Activated CD4-positive, alpha-beta T cell treated with anti-CD3 and anti-CD28 coated beads, Interleukin-2, amount 50 U/mL, for 4 hours (primary cell): Measurements from ENCODE around the gene SCLY.
"Not testable (repeated sequence)": the region's sequence is repeated elsewhere in the genome, so short reads cannot be mapped to it uniquely, and the experiment has no call there.

Experiments
- DNase-seq, 2 experiments: peaks; one replicate each; pipeline ENCODE4 v3.0.0-alpha.2; 2020

The SCLY gene

GRCh38 chr2:238114851-238115660 lies 54.3 kb downstream of the SCLY start:
- DNase-seq = no peak

DNA sequence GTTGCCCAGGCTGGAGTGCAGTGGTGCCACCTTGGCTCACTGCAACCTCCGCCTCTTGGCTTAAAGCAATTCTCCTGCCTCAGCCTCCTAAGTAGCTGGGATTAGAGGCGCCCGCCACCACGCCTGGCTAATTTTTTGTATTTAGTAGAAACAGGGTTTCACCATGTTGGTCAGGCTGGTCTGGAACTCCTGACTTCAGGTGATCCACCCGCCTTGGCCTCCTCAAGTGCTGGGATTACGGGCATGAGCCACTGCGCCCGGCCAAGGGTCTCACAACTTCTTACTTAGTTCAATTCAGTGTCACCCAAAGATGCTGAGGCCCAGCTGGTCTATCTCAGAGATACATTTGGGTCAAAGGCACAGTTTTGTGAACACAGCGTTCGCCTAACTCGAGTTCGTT lies 54.9 kb downstream of the SCLY start:
- not testable (repeated sequence) for DNase-seq

DNA sequence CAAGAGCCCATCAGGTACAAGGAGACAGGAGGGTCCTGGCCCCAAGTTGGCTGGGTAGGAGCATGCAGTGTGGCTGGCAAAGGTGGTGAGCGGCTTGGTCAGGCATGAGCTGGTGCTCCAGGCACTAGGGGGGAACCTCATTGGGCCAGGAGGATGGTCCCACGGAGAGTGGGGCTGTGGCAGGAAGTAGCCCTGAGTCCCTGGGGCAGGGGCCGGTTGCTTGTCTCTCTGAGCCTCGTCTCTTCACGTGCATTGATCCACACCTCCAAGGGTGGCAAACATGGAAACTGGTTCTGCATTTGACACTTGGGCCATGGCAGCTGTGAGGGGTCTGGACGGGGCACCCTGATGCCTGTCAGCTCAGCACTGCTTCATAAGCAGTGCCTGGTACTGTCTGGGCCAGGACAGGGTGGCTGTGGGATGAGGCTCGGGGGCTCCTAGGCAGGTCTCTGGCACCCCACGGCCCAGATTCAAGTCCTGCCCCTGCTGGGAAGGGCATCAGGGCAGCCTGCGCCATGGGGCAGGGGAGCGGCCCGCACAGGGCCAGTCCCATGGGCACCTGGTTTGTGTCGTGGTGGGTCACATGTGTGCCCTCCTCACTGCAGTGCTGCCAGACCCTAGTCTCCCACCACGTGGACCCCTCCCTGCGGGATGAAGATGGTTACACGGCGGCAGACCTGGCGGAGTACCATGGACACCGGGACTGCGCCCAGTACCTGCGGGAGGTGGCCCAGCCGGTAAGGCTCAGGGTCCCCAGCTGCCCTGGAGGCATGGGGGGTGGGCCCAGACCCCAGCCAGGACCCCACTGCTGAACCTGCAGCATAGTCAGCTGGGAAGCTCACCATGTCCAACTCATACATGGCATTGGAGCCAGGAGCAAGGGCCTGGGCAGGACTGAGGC lies 55.7 kb downstream of the SCLY start:
- DNase-seq = no peak

- DNase-seq = no peak
Measured at GRCh38 chr2:238117199-238118154, 56.7 kb downstream of the SCLY start.

GRCh38 chr2:238119756-238120462 lies 59.1 kb downstream of the SCLY start:
- DNase-seq = no peak

DNA sequence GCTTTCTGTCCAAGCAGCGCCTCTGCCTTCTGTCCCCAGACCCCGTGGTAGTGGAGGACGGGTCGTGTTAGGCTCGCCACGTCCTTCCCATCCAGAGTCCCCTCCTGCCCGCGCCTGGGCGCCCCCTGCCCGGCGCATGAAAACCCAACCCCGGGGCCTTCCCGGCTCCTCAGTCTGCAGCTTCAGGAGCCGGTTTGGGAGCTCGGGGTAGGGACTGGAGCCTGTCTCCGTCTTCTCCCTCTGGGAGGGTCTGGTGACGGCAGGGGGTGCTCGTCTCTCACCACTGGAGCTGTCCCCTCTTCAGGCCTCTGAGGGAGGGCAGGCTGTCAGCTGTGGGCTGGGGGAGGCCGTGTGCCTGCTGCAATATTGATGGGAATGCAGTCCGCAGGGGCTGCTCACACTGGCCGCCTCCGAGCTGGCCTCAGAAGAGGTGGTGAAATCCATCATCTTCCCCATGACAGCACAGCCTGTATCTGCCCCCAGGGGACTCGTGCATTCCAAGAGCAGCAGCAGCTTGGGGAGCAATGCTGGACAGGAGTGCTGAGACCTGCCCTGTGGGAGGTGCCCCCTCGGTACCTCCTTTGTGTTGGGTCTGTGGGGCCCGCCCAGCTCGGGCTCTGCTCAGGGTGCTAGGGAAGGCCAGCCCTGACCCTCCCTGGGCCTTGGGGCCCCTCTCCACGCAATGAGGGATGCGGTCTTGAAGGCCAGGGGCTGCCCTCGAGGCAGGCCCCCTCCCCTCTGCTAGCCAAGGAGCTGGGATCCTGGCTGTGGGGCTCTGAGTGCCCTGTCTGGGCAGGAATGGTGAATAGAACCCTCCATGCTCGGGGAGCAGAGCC lies 59.9 kb downstream of the SCLY start:
- DNase-seq = no peak

- DNase-seq = no peak
Measured at GRCh38 chr2:238121511-238122286, 60.9 kb downstream of the SCLY start.

GRCh38 chr2:238122287-238123217 lies 61.8 kb downstream of the SCLY start:
- no peak for DNase-seq

- DNase-seq = no peak
Measured at GRCh38 chr2:238123218-238123971, 62.6 kb downstream of the SCLY start.

GRCh38 chr2:238123991-238124470 lies 63.2 kb downstream of the SCLY start:
- DNase-seq = no peak

GRCh38 chr2:238124488-238125126 lies 63.8 kb downstream of the SCLY start:
- no peak for DNase-seq

DNA sequence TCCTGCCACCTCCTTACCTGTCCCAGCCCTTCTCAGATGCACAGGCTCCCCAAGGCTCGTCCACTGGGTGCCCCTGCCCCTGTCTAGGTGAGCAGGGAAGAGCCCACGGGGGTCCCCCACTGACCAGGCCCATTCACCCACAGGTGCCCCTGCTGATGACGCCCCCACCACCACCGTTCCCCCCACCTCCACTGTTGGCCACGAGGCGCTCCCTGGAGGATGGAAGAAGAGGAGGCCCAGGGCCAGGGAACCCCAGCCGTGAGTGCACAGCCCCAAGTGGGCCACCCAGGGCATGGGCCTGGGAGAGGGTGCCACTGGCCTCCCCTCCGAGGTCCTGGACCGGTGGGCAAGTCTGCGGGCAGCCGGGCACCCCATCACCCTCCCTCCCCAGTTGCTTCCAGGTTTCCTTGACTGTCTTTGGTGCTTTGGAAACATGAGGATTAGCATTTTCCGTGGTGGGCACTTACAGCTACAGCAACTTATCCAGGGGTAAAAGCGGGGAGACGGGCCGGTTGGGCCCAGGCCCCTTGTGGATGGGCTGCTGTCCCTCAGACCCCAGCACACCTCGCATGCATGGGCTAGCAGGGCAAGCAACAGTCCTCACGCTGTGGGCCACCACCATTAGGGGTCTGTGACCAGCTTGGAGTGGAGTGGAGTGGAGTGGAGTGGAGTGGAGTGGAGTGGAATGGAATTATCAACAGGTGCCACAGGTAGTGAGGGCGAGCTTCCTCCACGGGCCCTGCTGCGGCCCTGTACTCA lies 64.5 kb downstream of the SCLY start:
- no peak for DNase-seq

- no peak for DNase-seq
Measured at GRCh38 chr2:238126338-238126737, 65.5 kb downstream of the SCLY start.

DNA sequence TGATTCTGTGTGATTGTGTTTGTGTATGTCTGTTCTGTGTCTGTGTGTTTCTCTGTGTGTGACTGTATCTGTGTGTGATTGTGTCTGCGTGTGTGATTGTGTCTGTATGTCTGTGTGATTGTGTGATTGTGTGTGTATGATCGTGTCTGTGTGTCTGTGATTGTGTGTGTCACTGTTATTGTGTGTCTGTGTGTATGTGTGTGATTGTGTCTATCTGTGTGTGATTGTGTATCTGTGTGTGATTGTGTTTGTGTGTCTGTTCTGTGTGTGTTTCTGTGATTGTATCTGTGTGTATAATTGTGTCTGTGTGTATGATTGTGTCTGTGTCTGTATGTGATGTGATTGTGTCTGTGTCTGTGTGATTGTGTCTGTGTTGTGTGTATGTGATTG lies 66.0 kb downstream of the SCLY start:
- no peak for DNase-seq

DNA sequence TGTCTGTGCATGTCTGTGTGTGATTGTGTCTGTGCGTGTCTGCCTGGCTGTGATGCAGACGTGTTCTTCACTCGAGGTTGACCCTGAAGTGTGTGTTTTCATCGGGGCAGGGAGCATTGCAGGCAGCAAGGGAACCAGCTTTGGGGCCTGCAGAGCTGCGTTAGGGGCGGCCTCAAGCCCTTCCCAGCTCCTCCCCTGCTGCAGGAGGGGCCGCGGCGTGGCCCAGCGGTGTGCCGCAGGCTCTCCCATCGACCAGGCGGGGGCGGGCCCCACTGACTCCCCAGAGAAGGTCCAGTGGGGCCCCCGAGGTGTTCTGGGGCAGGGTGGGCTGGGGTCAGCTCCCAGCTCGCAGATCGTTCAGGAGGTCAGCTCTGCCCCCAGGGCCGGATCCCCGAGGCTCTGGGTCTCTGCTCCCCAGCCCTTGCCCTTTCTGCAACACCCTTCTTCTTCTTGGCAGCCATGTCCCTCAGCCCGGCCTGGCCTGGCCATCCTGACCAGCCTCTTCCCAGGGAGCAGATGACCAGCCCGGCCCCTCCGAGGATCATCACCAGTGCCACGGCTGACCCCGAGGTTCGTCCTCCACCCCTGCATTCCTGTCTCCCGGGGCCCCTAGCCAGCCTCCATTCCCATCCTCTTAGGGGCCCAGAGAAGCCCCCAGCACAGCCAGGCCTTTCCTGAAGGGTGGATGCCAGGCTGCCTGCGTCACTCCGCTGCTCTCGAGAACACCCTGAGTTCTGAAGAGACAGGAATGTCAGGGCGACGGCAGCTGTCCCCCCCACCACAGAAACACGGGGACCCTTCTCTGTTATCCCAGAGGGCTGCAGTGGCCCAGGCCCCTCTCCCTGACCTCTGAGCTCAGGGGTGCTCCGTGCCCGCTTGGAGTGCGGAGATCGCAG lies 66.6 kb downstream of the SCLY start:
- no peak for DNase-seq

DNA sequence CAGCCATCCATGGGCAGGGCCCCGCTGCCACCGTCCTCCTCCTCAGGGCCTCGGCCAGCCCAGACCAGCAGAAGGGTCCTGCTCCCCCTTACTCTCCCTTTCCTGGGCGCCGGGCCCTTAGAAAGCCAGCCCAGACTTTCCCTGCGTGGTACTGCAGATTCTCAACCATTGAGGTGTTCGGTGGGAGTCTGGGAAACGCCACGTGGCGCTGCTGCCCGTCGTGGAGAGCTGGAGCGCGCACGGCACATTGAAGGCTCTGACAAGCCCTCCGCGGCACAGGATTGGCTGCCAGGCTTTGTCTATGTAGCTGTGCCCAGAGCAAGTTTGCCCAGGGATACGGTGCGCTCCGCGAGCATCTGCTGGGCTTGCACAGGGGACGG lies 67.2 kb downstream of the SCLY start:
- no peak for DNase-seq
